ENCODE results near the gene DCTN4.

- TF ChIP-seq CTCF (IDR thresholded peaks at IDR 0.05) (no peak), TCF7L2 (IDR thresholded peaks at IDR 0.05; ENCODE audit: low read depth, low read length) (no peak), POLR2AphosphoS5 (IDR thresholded peaks at IDR 0.05; ENCODE audit: low read depth, low read length) (no peak)
These were observed 36.1 kb upstream of the DCTN4 start for GRCh38 chr5:150794927-150795326.

Data from Panc1 (cell line).